SK-N-SH (cell line): Measurements from ENCODE around the gene ZNF785. TPM values are rescaled to one million over a fixed set of nuclear protein-coding genes. Genes with fewer than 3 reads are reported as not detected.

Experiments used
- CTCF ChIA-PET: fragments of 300-600, 350-600 bp; formaldehyde crosslinking; extraction: SDS; loops from one replicate; lab custom pipeline; 2021; lab: Yijun Ruan, JAX
- POLR2A ChIA-PET: fragments of 350-600 bp; sonication (Branson Sonifier 250); formaldehyde crosslinking; extraction: SDS; loops from one replicate; lab custom pipeline; 2020; ENCODE audit warnings: antibody characterized with exemption, inconsistent platforms; lab: Yijun Ruan, JAX
- DNase-seq: peaks from one replicate; pipeline ENCODE4 v3.0.0; 2012
- H2AFZ ChIP-seq: fragments of 200-600 bp; sonication (generic); 2 replicates; pipeline ENCODE4 v1.8.1; 2016; ENCODE audit warnings: antibody characterized with exemption, mild to moderate bottlenecking, low read depth
- H3F3A ChIP-seq: fragments of 200-600 bp; sonication (generic); replicated peaks from 2 replicates; pipeline ENCODE3; 2016; ENCODE audit warnings: antibody characterized with exemption, mild to moderate bottlenecking; ENCODE audit not compliant: insufficient read depth
- H3K27ac ChIP-seq, 2 experiments: fragments of 200-500 bp in 1 of 2; fragments of 200-600 bp in 1 of 2; sonication (Bioruptor generic) in 1 of 2; sonication (generic), shearing (Covaris generic) in 1 of 2; 2 replicates each; pipeline versions ENCODE4 v1.5.1 to v1.6.1; 2014 to 2016; ENCODE audit warnings: low read depth in 2 of 2, inconsistent platforms in 1 of 2, low read length in 1 of 2, mild to moderate bottlenecking in 1 of 2, mixed read lengths in 1 of 2
- H3K27me3 ChIP-seq: fragments of 200-600 bp; sonication (generic), shearing (Covaris generic); 2 replicates; pipeline ENCODE4 v1.6.1; 2016; ENCODE audit warnings: mixed run types; ENCODE audit not compliant: insufficient read depth
- H3K36me3 ChIP-seq, 2 experiments: fragments of 200-500 bp in 1 of 2; fragments of 200-600 bp in 1 of 2; sonication (Bioruptor generic) in 1 of 2; sonication (generic) in 1 of 2; replicated peaks in 1 of 2; 2 replicates each; pipeline versions ENCODE3 to v1.5.1; 2014 to 2016; ENCODE audit warnings: low read length in 1 of 2, mild to moderate bottlenecking in 1 of 2; ENCODE audit not compliant: insufficient read depth in 2 of 2, control insufficient read depth in 1 of 2
- H3K4me1 ChIP-seq, 2 experiments: fragments of 200-500 bp in 1 of 2; fragments of 200-600 bp in 1 of 2; sonication (Bioruptor generic) in 1 of 2; sonication (generic), shearing (Covaris generic) in 1 of 2; 2 replicates each; pipeline versions ENCODE4 v1.5.1 to v1.6.1; 2014 to 2016; ENCODE audit warnings: low read depth in 1 of 2, low read length in 1 of 2, mixed run types in 1 of 2; ENCODE audit not compliant: insufficient read depth in 2 of 2, control insufficient read depth in 1 of 2
- H3K4me2 ChIP-seq: fragments of 200-600 bp; sonication (generic), shearing (Covaris generic); 2 replicates; pipeline ENCODE4 v1.6.1; 2017; ENCODE audit warnings: mixed run types
- H3K4me3 ChIP-seq, 2 experiments: fragments of 200-500 bp in 1 of 2; fragments of 200-600 bp in 1 of 2; sonication (Bioruptor generic) in 1 of 2; sonication (generic), shearing (Covaris generic) in 1 of 2; 2 replicates each; pipeline versions ENCODE4 v1.5.1 to v1.8.1; 2014 to 2016; ENCODE audit warnings: low read depth in 2 of 2, inconsistent platforms in 1 of 2, low read length in 1 of 2, mild to moderate bottlenecking in 1 of 2, mixed read lengths in 1 of 2, moderate library complexity in 1 of 2
- H3K79me2 ChIP-seq: fragments of 200-600 bp; sonication (generic); 2 replicates; pipeline ENCODE4 v1.8.1; 2017; ENCODE audit warnings: mild to moderate bottlenecking; ENCODE audit not compliant: insufficient read depth
- H3K9ac ChIP-seq: fragments of 200-600 bp; sonication (generic); 2 replicates; pipeline ENCODE4 v1.6.1; 2017; ENCODE audit warnings: mixed run types
- H3K9me2 ChIP-seq: fragments of 200-600 bp; sonication (generic); 2 replicates; pipeline ENCODE4 v1.6.1; 2017; ENCODE audit warnings: mixed run types
- H3K9me3 ChIP-seq: fragments of 200-600 bp; sonication (generic); 2 replicates; pipeline ENCODE4 v1.6.1; 2017; ENCODE audit warnings: mixed run types, mild to moderate bottlenecking, moderate library complexity
- H4K20me1 ChIP-seq: fragments of 200-600 bp; sonication (generic); 2 replicates; pipeline ENCODE4 v1.6.1; 2017; ENCODE audit warnings: mild to moderate bottlenecking, mixed run types; ENCODE audit not compliant: insufficient read depth
- CHD2 ChIP-seq: fragments of 150-350 bp; IDR thresholded peaks from 2 replicates; pipeline ENCODE4 v1.6.1; 2018; ENCODE audit warnings: low read length; ENCODE audit not compliant: partially characterized antibody
- ELF1 ChIP-seq: IDR thresholded peaks from 2 replicates; pipeline ENCODE4 v1.4.0; 2012
- EP300 ChIP-seq, 2 experiments: IDR thresholded peaks; 2 replicates each; pipeline versions ENCODE4 v1.4.0 to v1.6.1; 2012; ENCODE audit warnings: borderline replicate concordance in 1 of 2, low read depth in 1 of 2, low read length in 1 of 2
- FOXM1 ChIP-seq: IDR thresholded peaks from 2 replicates; pipeline ENCODE4 v1.4.0; 2012; ENCODE audit warnings: low read depth, mild to moderate bottlenecking
- GATA2 ChIP-seq: sonication (generic); formaldehyde crosslinking; IDR thresholded peaks from 2 replicates; pipeline ENCODE4 v1.5.0; 2020; ENCODE audit warnings: mild to moderate bottlenecking, missing genetic modification reagents
- JUND ChIP-seq: IDR thresholded peaks from 2 replicates; pipeline ENCODE4 v1.4.0; 2012
- MEF2A ChIP-seq: IDR thresholded peaks from 2 replicates; pipeline ENCODE4 v1.4.0; 2012; ENCODE audit warnings: low read depth, borderline replicate concordance
- RCOR1 ChIP-seq: fragments of 150-350 bp; IDR thresholded peaks from 2 replicates; pipeline ENCODE4 v1.6.1; 2017; ENCODE audit warnings: antibody characterized with exemption, low read length
- SIN3A ChIP-seq: IDR thresholded peaks from 2 replicates; pipeline ENCODE4 v1.6.1; 2012; ENCODE audit warnings: low read depth, mild to moderate bottlenecking, low read length, moderate library complexity, borderline replicate concordance
- SMC3 ChIP-seq: IDR thresholded peaks from 2 replicates; pipeline ENCODE4 v1.6.1; 2012; ENCODE audit warnings: low read depth, low read length, improper control_type of control experiment
- TAF1 ChIP-seq: IDR thresholded peaks from 2 replicates; pipeline ENCODE4 v1.6.1; 2012; ENCODE audit warnings: low read depth, mild to moderate bottlenecking, low read length, moderate library complexity, borderline replicate concordance
- TCF12 ChIP-seq: IDR thresholded peaks from 2 replicates; pipeline ENCODE4 v1.4.0; 2012
- YY1 ChIP-seq: IDR thresholded peaks from 2 replicates; pipeline ENCODE4 v1.4.0; 2012; ENCODE audit warnings: low read depth, mild to moderate bottlenecking
- WGBS: methylation state at CpG from one replicate; pipeline ENCODE4 v1.1.6; 2017; ENCODE audit warnings: low lambda C conversion rate; 5-methylcytosine and 5-hydroxymethylcytosine counted together
- polyA plus RNA-seq, 3 experiments: library from polyadenylated mRNA; depleted of rRNA; stranded (reverse); fragments of >200 nt; gene quantifications; 2 replicates each; pipeline ENCODE4 v1.2.3, GENCODE V29; 2012
- TF ChIP-seq, protein P1 (sequence below): IDR thresholded peaks from 2 replicates; pipeline ENCODE4 v1.4.0; 2012; ENCODE audit warnings: low read depth, borderline replicate concordance
- TF ChIP-seq, protein P2 (sequence below): fragments of 150-350 bp; IDR thresholded peaks from 2 replicates; pipeline ENCODE4 v1.6.1; 2016; ENCODE audit warnings: mild to moderate bottlenecking, low read depth, low read length
- TF ChIP-seq, protein P3 (sequence below): IDR thresholded peaks from 2 replicates; pipeline ENCODE4 v1.4.0; 2012; ENCODE audit warnings: low read depth, borderline replicate concordance
- TF ChIP-seq, protein P4 (sequence below): IDR thresholded peaks from 2 replicates; pipeline ENCODE4; 2012
- TF ChIP-seq, protein P5 (sequence below): fragments of 150-350 bp; IDR thresholded peaks from 2 replicates; pipeline ENCODE4 v1.6.1; 2017; ENCODE audit warnings: antibody characterized with exemption, low read length, low read depth, borderline replicate concordance

Gene ZNF785
- polyA plus RNA-seq, 1 of the 3 experiments (the other 2 are of a cell fraction) = 8.8 TPM

DNA sequence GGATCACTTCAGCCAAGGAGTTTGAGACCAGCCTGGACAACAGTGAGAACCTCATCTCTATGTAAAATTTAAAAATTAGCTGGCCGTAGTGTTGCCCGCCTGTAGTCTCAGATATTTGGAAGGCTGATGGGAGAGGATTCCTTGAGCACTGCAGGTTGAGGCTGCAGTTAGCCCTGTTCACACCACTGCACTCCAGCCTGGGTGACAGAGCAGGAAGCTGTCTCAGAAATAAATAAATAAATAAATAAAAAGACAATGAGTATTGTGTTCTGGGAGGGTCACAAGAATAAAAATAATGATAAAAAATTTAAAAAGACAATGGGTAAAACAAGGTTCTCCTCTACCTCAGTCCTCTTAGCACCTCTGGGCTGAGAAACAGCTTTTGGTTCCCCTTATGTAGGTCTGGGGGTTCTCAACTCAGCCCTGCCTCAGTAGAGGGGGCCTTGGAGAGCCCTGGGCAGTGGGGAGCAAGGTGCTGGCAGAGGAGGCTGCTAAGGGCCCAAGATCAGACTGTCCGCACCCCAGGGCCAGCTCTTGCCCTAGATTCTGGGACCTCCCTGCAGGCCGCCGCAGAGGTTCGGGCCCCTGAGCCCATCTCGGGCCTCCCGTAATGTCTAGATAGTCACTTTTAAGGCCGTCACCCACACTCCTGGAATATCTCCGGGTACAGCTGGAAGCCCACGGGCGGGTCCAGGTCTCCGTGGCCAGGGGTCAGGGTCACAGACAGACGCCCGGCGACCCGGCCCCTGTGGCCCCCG, 30.8 kb downstream of the ZNF785 start:
- peaks cover 4% of the 10 kb centered on the region for H3F3A ChIP-seq
- TF ChIP-seq FOXM1 = no peak
- no peak overlapping the region for H3K9ac ChIP-seq
- no peaks in the 10 kb centered on the region for H3K27me3 ChIP-seq
- peaks cover 26% of the 10 kb centered on the region for H3K79me2 ChIP-seq
- no peak overlapping the region for H3K4me2 ChIP-seq
- ChIA-PET POLR2A (interaction anchor here (0.6 kb wide), 1 partner anchor 14 kb away, joined by 3 read pairs; no protein-coding TSS in a partner anchor), CTCF (interaction anchor here (4.1 kb wide), 1 partner anchor 18 kb away, joined by 16 read pairs; no protein-coding TSS in a partner anchor)
- H3K4me1 ChIP-seq = peaks cover 0 to 6% of the 10 kb centered on the region in 2 experiments; a peak in 1 of 4 replicates
- no peaks in the 10 kb centered on the region for H3K9me2 ChIP-seq
- H4K20me1 ChIP-seq = no peaks in the 10 kb centered on the region
- no peak overlapping the region for H3K4me3 ChIP-seq
- H3K36me3 ChIP-seq = peaks cover 0 to 21% of the 10 kb centered on the region in 2 experiments
- no peaks in the 10 kb centered on the region for H3K9me3 ChIP-seq
- no peak for DNase-seq
- no peak overlapping the region for H3K27ac ChIP-seq
- H2AFZ ChIP-seq = no peak overlapping the region
- WGBS = 94% methylated on average over 12 of the region's 18 CpGs

DNA sequence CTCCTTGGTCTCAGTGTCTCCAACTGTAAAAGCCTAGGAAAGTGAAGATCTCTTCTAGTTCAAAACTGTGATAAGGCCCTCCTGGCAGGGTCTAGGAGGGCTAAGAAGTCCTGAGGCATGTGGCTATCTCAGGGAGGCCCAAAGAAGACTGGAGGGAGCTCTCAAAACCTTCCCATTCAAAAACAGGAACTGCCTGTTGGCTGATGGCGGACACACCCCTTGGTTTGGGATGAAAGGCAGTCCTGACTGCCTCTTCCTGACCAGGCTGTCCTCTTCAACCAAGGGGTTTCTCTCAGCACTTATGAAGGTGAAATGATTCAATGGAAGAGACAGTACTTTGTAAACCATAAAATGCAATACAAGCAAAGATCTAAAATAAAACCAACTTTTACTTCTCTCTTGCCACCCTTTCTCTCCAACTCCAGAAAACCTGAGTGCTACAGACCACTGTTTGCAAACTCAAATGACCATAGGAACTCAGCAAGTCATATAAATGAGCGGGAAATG, 32.1 kb downstream of the ZNF785 start:
- Histone ChIP-seq H3K27ac (no peak overlapping the region), H4K20me1 (no peaks in the 10 kb centered on the region), H3K9me3 (no peaks in the 10 kb centered on the region), H3K9ac (no peak overlapping the region), H2AFZ (no peak overlapping the region), H3F3A (no peaks in the 10 kb centered on the region), H3K4me1 (peaks cover 0 to 3% of the 10 kb centered on the region in 2 experiments; a peak in 1 of 4 replicates), H3K27me3 (no peaks in the 10 kb centered on the region), H3K36me3 (peaks cover 0 to 21% of the 10 kb centered on the region in 2 experiments), H3K9me2 (no peaks in the 10 kb centered on the region), H3K4me3 (no peak overlapping the region), H3K79me2 (peaks cover 26% of the 10 kb centered on the region), H3K4me2 (no peak overlapping the region)
- TF ChIP-seq EP300 (IDR thresholded peaks at IDR 0.05; ENCODE audit: borderline replicate concordance in 1 of 2, low read depth in 1 of 2, low read length in 1 of 2) = no peak
- no peak for TF ChIP-seq MEF2A
- TF ChIP-seq ELF1 = no peak
- TF ChIP-seq, protein P1, sequence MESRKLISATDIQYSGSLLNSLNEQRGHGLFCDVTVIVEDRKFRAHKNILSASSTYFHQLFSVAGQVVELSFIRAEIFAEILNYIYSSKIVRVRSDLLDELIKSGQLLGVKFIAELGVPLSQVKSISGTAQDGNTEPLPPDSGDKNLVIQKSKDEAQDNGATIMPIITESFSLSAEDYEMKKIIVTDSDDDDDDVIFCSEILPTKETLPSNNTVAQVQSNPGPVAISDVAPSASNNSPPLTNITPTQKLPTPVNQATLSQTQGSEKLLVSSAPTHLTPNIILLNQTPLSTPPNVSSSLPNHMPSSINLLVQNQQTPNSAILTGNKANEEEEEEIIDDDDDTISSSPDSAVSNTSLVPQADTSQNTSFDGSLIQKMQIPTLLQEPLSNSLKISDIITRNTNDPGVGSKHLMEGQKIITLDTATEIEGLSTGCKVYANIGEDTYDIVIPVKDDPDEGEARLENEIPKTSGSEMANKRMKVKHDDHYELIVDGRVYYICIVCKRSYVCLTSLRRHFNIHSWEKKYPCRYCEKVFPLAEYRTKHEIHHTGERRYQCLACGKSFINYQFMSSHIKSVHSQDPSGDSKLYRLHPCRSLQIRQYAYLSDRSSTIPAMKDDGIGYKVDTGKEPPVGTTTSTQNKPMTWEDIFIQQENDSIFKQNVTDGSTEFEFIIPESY = no peak
- TF ChIP-seq, protein P2, sequence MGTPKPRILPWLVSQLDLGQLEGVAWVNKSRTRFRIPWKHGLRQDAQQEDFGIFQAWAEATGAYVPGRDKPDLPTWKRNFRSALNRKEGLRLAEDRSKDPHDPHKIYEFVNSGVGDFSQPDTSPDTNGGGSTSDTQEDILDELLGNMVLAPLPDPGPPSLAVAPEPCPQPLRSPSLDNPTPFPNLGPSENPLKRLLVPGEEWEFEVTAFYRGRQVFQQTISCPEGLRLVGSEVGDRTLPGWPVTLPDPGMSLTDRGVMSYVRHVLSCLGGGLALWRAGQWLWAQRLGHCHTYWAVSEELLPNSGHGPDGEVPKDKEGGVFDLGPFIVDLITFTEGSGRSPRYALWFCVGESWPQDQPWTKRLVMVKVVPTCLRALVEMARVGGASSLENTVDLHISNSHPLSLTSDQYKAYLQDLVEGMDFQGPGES = no peak
- TF ChIP-seq, protein P3, sequence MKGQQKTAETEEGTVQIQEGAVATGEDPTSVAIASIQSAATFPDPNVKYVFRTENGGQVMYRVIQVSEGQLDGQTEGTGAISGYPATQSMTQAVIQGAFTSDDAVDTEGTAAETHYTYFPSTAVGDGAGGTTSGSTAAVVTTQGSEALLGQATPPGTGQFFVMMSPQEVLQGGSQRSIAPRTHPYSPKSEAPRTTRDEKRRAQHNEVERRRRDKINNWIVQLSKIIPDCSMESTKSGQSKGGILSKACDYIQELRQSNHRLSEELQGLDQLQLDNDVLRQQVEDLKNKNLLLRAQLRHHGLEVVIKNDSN = no peak
- TF ChIP-seq TAF1 = no peak
- TF ChIP-seq YY1 = no peak
- TF ChIP-seq JUND = no peak
- no peak for TF ChIP-seq SIN3A
- TF ChIP-seq TCF12 = no peak
- no peak for TF ChIP-seq SMC3
- TF ChIP-seq RCOR1 = no peak
- TF ChIP-seq GATA2 (CRISPR knock-in tag) = no peak
- TF ChIP-seq, protein P4, sequence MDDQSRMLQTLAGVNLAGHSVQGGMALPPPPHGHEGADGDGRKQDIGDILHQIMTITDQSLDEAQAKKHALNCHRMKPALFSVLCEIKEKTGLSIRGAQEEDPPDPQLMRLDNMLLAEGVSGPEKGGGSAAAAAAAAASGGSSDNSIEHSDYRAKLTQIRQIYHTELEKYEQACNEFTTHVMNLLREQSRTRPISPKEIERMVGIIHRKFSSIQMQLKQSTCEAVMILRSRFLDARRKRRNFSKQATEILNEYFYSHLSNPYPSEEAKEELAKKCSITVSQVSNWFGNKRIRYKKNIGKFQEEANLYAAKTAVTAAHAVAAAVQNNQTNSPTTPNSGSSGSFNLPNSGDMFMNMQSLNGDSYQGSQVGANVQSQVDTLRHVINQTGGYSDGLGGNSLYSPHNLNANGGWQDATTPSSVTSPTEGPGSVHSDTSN = no peak
- TF ChIP-seq, protein P5, sequence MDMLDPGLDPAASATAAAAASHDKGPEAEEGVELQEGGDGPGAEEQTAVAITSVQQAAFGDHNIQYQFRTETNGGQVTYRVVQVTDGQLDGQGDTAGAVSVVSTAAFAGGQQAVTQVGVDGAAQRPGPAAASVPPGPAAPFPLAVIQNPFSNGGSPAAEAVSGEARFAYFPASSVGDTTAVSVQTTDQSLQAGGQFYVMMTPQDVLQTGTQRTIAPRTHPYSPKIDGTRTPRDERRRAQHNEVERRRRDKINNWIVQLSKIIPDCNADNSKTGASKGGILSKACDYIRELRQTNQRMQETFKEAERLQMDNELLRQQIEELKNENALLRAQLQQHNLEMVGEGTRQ = no peak
- TF ChIP-seq CHD2 = no peak
- POLR2A ChIA-PET = no interaction called here
- CTCF ChIA-PET = interaction anchor here (1.5 to 4.1 kb wide), 2 partner anchors 17 to 104 kb away, joined by 3 to 16 read pairs; no protein-coding TSS in a partner anchor
- 98% methylated on average over 2 of the region's 2 CpGs for WGBS
- DNase-seq = no peak
